Bronchial epithelial cell (primary cell): ENCODE data around the gene WFDC1. TPM values are rescaled to one million over a fixed set of nuclear protein-coding genes. Genes with fewer than 3 reads are reported as not detected.
A peak's percentile ranks its signal among the peaks of the same experiment; 100 is the strongest.

Experiments used
- DNase-seq: peaks from one replicate; pipeline ENCODE4 v3.0.0-alpha.2; 2010; ENCODE audit warnings: low read depth
- FAIRE-seq: peaks from 2 replicates; lab custom pipeline; 2011; peaks lifted over from hg19 to GRCh38; lab: Jason Lieb, UNC
- H3K27me3 ChIP-seq: 2 replicates; pipeline ENCODE4 v1.5.1; 2011; ENCODE audit warnings: low read length; ENCODE audit not compliant: control insufficient read depth, insufficient read depth
- H3K36me3 ChIP-seq: 2 replicates; pipeline ENCODE4 v1.5.1; 2011; ENCODE audit warnings: low read length; ENCODE audit not compliant: control insufficient read depth, insufficient read depth
- H3K4me3 ChIP-seq: 2 replicates; pipeline ENCODE4 v1.5.1; 2011; ENCODE audit warnings: mild to moderate bottlenecking, low read depth, low read length, control low read depth
- CTCF ChIP-seq: IDR thresholded peaks from 2 replicates; pipeline ENCODE4 v1.5.1; 2011; ENCODE audit warnings: mild to moderate bottlenecking, moderate library complexity, low read length, control low read depth, inconsistent platforms; ENCODE audit not compliant: insufficient read depth, severe bottlenecking
- total RNA-seq: library from RNA; depleted of rRNA; stranded (reverse); fragments of >200 nt; gene quantifications from 2 replicates; pipeline ENCODE4 v1.2.1, GENCODE V29; 2014

Gene WFDC1
- total RNA-seq, 1 donor from 2014 or later, result not detected

GRCh38 chr16:84295203-84295860 is 654 bp downstream of the WFDC1 start:
- no peak for FAIRE-seq
- Histone ChIP-seq H3K4me3 (no peak overlapping the region), H3K27me3 (peaks cover 21% of the 10 kb centered on the region), H3K36me3 (no peaks in the 10 kb centered on the region)
- TF ChIP-seq CTCF, result no peak
- no peak for DNase-seq

GRCh38 chr16:84298376-84298899 is 3.8 kb downstream of the WFDC1 start:
- FAIRE-seq (no peak), DNase-seq (no peak)
- H3K4me3 ChIP-seq, result no peak overlapping the region
- no peaks in the 10 kb centered on the region for H3K36me3 ChIP-seq
- H3K27me3 ChIP-seq, result peaks cover 21% of the 10 kb centered on the region
- TF ChIP-seq CTCF, result no peak

GRCh38 chr16:84299734-84300440 is 5.2 kb downstream of the WFDC1 start:
- no peaks in the 10 kb centered on the region for H3K36me3 ChIP-seq

DNA sequence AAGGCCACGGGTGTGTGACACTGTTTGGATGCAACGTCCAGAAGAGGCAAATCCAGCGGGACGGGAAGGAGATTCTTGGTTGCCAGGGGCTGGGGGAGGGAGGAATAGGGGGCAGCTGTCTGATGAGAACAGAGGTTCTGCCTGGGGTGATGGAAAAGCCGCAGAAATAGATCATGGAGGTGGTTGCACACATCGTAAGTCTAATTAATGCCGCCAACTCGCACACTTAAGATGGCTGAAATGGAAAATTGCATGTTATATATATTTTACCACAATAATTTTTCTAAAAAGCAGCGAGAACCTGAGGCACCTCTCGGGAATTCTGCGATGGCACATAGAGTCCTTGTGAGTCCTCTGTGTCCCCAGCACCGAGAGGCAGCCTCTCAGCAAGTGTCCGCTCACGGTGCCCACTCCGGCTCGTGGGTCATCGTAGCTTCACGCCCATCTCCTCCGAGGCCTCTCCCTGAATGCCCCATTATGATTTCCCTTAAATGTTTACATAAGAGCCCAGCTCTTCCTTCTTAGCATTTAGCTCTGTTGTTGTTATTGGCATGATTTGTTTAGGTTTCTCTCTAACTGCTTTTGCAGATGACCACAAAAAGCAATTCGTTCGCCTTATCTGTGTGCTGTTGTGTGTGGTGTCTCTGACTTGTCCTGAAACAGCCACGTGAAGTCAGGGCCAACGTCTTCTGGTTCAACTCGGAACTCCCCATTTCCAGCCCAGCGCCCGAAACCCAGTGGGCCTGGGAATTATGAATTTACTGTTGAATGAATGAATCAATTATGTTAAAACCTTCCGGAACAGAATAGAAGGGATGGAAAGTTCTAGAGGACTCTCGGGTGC is 7.7 kb downstream of the WFDC1 start:
- no peak overlapping the region for H3K4me3 ChIP-seq
- TF ChIP-seq CTCF, result no peak
- DNase-seq (no peak), FAIRE-seq (no peak)
- no peaks in the 10 kb centered on the region for H3K36me3 ChIP-seq
- peaks cover 2% of the 10 kb centered on the region for H3K27me3 ChIP-seq

More at GRCh38 chr16:84299734-84300440, 5.2 kb downstream of the WFDC1 start:
- no peak for DNase-seq
- Histone ChIP-seq H3K4me3 (no peak overlapping the region), H3K27me3 (peaks cover 14% of the 10 kb centered on the region)
- TF ChIP-seq CTCF, result no peak
- peak; percentile 28 for FAIRE-seq

- Histone ChIP-seq H3K27me3 (peaks cover 2% of the 10 kb centered on the region), H3K36me3 (no peaks in the 10 kb centered on the region), H3K4me3 (no peak overlapping the region)
- DNase-seq (no peak), FAIRE-seq (no peak)
- TF ChIP-seq CTCF, result no peak
Observed at GRCh38 chr16:84303023-84303422, 8.3 kb downstream of the WFDC1 start.
